IMR-90 (cell line): ENCODE data around the gene CD6. TPM values are rescaled to one million over a fixed set of nuclear protein-coding genes. Genes with fewer than 3 reads are reported as not detected.

Experiments
- ATAC-seq: fragments of 200-7000 bp; cut with Tn5 transposase; 2 replicates; pipeline ENCODE4 v1.9.1; 2020; ENCODE audit warnings: low read depth, mild to moderate bottlenecking, moderate library complexity
- BruUV-seq: library from RNA; stranded (reverse); fragments of 400-500 nt; replicated peaks from 2 replicates; lab custom pipeline; 2021; lab: Mats Ljungman, UMichigan
- CTCF ChIA-PET: fragments of 300-600 bp; formaldehyde crosslinking; extraction: SDS; loops from one replicate; lab custom pipeline; 2021; ENCODE audit warnings: antibody characterized with exemption; lab: Yijun Ruan, JAX
- POLR2A ChIA-PET: fragments of 300-600 bp; sonication (Branson Sonifier 250); formaldehyde crosslinking; loops from one replicate; lab custom pipeline; 2022; ENCODE audit warnings: antibody characterized with exemption; ENCODE audit not compliant: unreplicated experiment; lab: Charles Lee
- DNase-seq: peaks from one replicate; pipeline ENCODE4 v3.0.0; 2013
- H2AFZ ChIP-seq: replicated peaks from 2 replicates; pipeline ENCODE3; 2013; ENCODE audit warnings: low read length, mild to moderate bottlenecking; ENCODE audit not compliant: poor library complexity
- H2AK5ac ChIP-seq: 2 replicates; pipeline ENCODE4 v1.6.1; 2013; ENCODE audit warnings: low read depth, low read length, inconsistent platforms
- H2AK9ac ChIP-seq: replicated peaks from 2 replicates; pipeline ENCODE3; 2013; ENCODE audit warnings: mild to moderate bottlenecking, low read depth, low read length, moderate library complexity; ENCODE audit not compliant: poor library complexity
- H2BK120ac ChIP-seq: 2 replicates; pipeline ENCODE4 v1.6.1; 2013; ENCODE audit warnings: low read depth, low read length, inconsistent platforms
- H2BK15ac ChIP-seq: 3 replicates; pipeline ENCODE4 v1.6.1; 2013; ENCODE audit warnings: low read depth, low read length, inconsistent platforms
- H2BK20ac ChIP-seq: 2 replicates; pipeline ENCODE4 v1.6.1; 2013; ENCODE audit warnings: low read depth, mild to moderate bottlenecking, inconsistent platforms, low read length, moderate library complexity
- H2BK5ac ChIP-seq: 2 replicates; pipeline ENCODE4 v1.6.1; 2013; ENCODE audit warnings: mild to moderate bottlenecking, low read depth, low read length, inconsistent platforms; ENCODE audit not compliant: poor library complexity, severe bottlenecking
- H3K14ac ChIP-seq: replicated peaks from 2 replicates; pipeline ENCODE4 v1.6.1; 2013; ENCODE audit warnings: low read depth, low read length, inconsistent platforms
- H3K18ac ChIP-seq: 2 replicates; pipeline ENCODE4 v1.6.1; 2013; ENCODE audit warnings: low read depth, low read length, control low read depth
- H3K23ac ChIP-seq: 2 replicates; pipeline ENCODE4 v1.6.1; 2013; ENCODE audit warnings: low read depth, low read length, inconsistent platforms
- H3K27ac ChIP-seq: 2 replicates; pipeline ENCODE4 v1.5.1; 2013; ENCODE audit warnings: mild to moderate bottlenecking, control low read depth, low read length; ENCODE audit not compliant: insufficient read depth
- H3K27me3 ChIP-seq: 2 replicates; pipeline ENCODE4 v1.6.1; 2013; ENCODE audit warnings: low read length; ENCODE audit not compliant: control insufficient read depth, insufficient read depth
- H3K36me3 ChIP-seq: 2 replicates; pipeline ENCODE4 v1.6.1; 2013; ENCODE audit warnings: low read length, mixed read lengths; ENCODE audit not compliant: control insufficient read depth, insufficient read depth
- H3K4ac ChIP-seq: 2 replicates; pipeline ENCODE4 v1.6.1; 2013; ENCODE audit warnings: low read depth, low read length, inconsistent platforms
- H3K4me1 ChIP-seq: 2 replicates; pipeline ENCODE4 v1.6.1; 2013; ENCODE audit warnings: low read length, mixed read lengths; ENCODE audit not compliant: control insufficient read depth, insufficient read depth
- H3K4me2 ChIP-seq: 2 replicates; pipeline ENCODE4 v1.6.1; 2013; ENCODE audit warnings: low read depth, mild to moderate bottlenecking, control low read depth, low read length, moderate library complexity
- H3K4me3 ChIP-seq: 2 replicates; pipeline ENCODE4 v1.5.1; 2013; ENCODE audit warnings: low read depth, mild to moderate bottlenecking, control low read depth, low read length, moderate library complexity; ENCODE audit not compliant: insufficient read depth
- H3K56ac ChIP-seq: 2 replicates; pipeline ENCODE4 v1.6.1; 2013; ENCODE audit warnings: low read length, inconsistent platforms; ENCODE audit not compliant: insufficient read depth; ENCODE audit errors: extremely low read depth
- H3K79me1 ChIP-seq, 2 experiments: 2 replicates each; pipeline ENCODE4 v1.6.1; 2013; ENCODE audit warnings: low read length in 2 of 2, inconsistent platforms in 1 of 2, low read depth in 1 of 2
- H3K9ac ChIP-seq: 2 replicates; pipeline ENCODE4 v1.6.1; 2013; ENCODE audit warnings: low read depth, low read length, control low read depth
- H3K9me1 ChIP-seq: 2 replicates; pipeline ENCODE4 v1.6.1; 2013; ENCODE audit warnings: low read length, inconsistent platforms; ENCODE audit not compliant: insufficient read depth
- H3K9me3 ChIP-seq: 2 replicates; pipeline ENCODE4 v1.6.1; 2013; ENCODE audit warnings: low read length; ENCODE audit not compliant: control insufficient read depth, insufficient read depth
- H4K20me1 ChIP-seq: 2 replicates; pipeline ENCODE4 v1.6.1; 2013; ENCODE audit warnings: low read length, inconsistent platforms; ENCODE audit not compliant: insufficient read depth
- H4K5ac ChIP-seq: 2 replicates; pipeline ENCODE4 v1.6.1; 2013; ENCODE audit warnings: mild to moderate bottlenecking, low read depth, low read length, control low read depth
- H4K8ac ChIP-seq, 2 experiments: 2 replicates each; pipeline ENCODE4 v1.6.1; 2013; ENCODE audit warnings: low read depth in 2 of 2, low read length in 2 of 2, control low read depth in 1 of 2, inconsistent platforms in 1 of 2
- H4K91ac ChIP-seq: 2 replicates; pipeline ENCODE4 v1.6.1; 2013; ENCODE audit warnings: low read depth, low read length, inconsistent platforms; ENCODE audit not compliant: insufficient read depth
- CEBPB ChIP-seq: IDR thresholded peaks from 2 replicates; pipeline ENCODE4 v1.6.1; 2012; ENCODE audit warnings: low read depth, low read length, improper control_type of control experiment
- ELK1 ChIP-seq: fragments of 150-350 bp; IDR thresholded peaks from 2 replicates; pipeline ENCODE4 v1.6.1; 2016; ENCODE audit warnings: low read depth, mild to moderate bottlenecking, low read length, moderate library complexity, borderline replicate concordance
- FOS ChIP-seq: fragments of 150-350 bp; IDR thresholded peaks from 2 replicates; pipeline ENCODE4 v1.6.1; 2016; ENCODE audit warnings: low read depth, low read length
- MAFK ChIP-seq: IDR thresholded peaks from 2 replicates; pipeline ENCODE4 v1.6.1; 2012; ENCODE audit warnings: low read depth, low read length, improper control_type of control experiment
- MAZ ChIP-seq: IDR thresholded peaks from 2 replicates; pipeline ENCODE4 v1.6.1; 2012; ENCODE audit warnings: low read depth, mild to moderate bottlenecking, low read length, improper control_type of control experiment, moderate library complexity, borderline replicate concordance
- MXI1 ChIP-seq: IDR thresholded peaks from 2 replicates; pipeline ENCODE4 v1.6.1; 2012; ENCODE audit warnings: low read depth, mild to moderate bottlenecking, low read length, moderate library complexity, borderline replicate concordance
- RAD21 ChIP-seq: IDR thresholded peaks from 2 replicates; pipeline ENCODE4 v1.6.1; 2012; ENCODE audit warnings: low read length, improper control_type of control experiment
- RCOR1 ChIP-seq: IDR thresholded peaks from 2 replicates; pipeline ENCODE4 v1.6.1; 2012; ENCODE audit warnings: mild to moderate bottlenecking, low read length, improper control_type of control experiment; ENCODE audit not compliant: insufficient replicate concordance
- SMC3 ChIP-seq: fragments of 150-350 bp; IDR thresholded peaks from 2 replicates; pipeline ENCODE4 v1.6.1; 2016; ENCODE audit warnings: low read depth, mild to moderate bottlenecking, antibody characterized with exemption, low read length, moderate library complexity
- WGBS, 2 experiments: methylation state at CpG; one replicate each; pipeline versions ENCODE4 v1.1.5 to v1.1.7; 2013; ENCODE audit warnings: missing lambda C conversion rate in 2 of 2; ENCODE audit not compliant: insufficient read length in 1 of 2; ENCODE audit errors: extremely low coverage in 2 of 2; 5-methylcytosine and 5-hydroxymethylcytosine counted together
- dilution Hi-C: fragments of 300-500 bp; cut with HindIII; formaldehyde crosslinking; loops from one replicate; pipeline ENCODE4 v1.14.3; 2018; ENCODE audit warnings: low sequenced_read_pairs; ENCODE audit not compliant: unreplicated experiment
- in situ Hi-C: fragments of 300-500 bp; cut with MboI; formaldehyde crosslinking; loops from 3 replicates; pipeline ENCODE4 v1.14.3; 2019; ENCODE audit warnings: low sequenced_read_pairs, inconsistent platforms, mixed read lengths
- intact Hi-C: fragments of 100-400 bp; cut with micrococcal nuclease; formaldehyde crosslinking; loops from 2 replicates; pipeline ENCODE4 v1.10.0; 2022
- polyA plus RNA-seq, 3 experiments: library from polyadenylated mRNA; depleted of rRNA; stranded (reverse); fragments of >200 nt; gene quantifications; 2 replicates each; pipeline ENCODE4 v1.2.3, GENCODE V29; 2012; ENCODE audit warnings: low replicate concordance in 1 of 3
- total RNA-seq: library from RNA; depleted of rRNA; stranded (reverse); fragments of >200 nt; gene quantifications from 2 replicates; pipeline ENCODE4 v1.2.3, GENCODE V29; 2012
- TF ChIP-seq, protein P1 (sequence below): conservative IDR thresholded peaks from 2 replicates; pipeline ENCODE4 v1.5.1; 2012; ENCODE audit warnings: mild to moderate bottlenecking, low read depth, low read length, improper control_type of control experiment

The CD6 gene
- total and polyA plus RNA-seq, 2 of the 4 experiments (the other 2 are of a cell fraction), result not detected

- H3K9me1 ChIP-seq, result no peaks in the 10 kb centered on the region
- H3K56ac ChIP-seq, result no peak overlapping the region
- H2AFZ ChIP-seq, result no peak overlapping the region
- no peak overlapping the region for H2BK5ac ChIP-seq
- no peaks in the 10 kb centered on the region for H4K20me1 ChIP-seq
- no peaks in the 10 kb centered on the region for H3K79me1 ChIP-seq
- no peak overlapping the region for H2AK5ac ChIP-seq
- H3K9ac ChIP-seq, result no peak overlapping the region
- DNase-seq (no peak), ATAC-seq (no peak)
- TF ChIP-seq MAFK (no peak), ELK1 (no peak), MAZ (no peak), FOS (no peak), RCOR1 (no peak), RAD21 (no peak), SMC3 (no peak), CEBPB (no peak), MXI1 (no peak)
- TF ChIP-seq, protein P1, sequence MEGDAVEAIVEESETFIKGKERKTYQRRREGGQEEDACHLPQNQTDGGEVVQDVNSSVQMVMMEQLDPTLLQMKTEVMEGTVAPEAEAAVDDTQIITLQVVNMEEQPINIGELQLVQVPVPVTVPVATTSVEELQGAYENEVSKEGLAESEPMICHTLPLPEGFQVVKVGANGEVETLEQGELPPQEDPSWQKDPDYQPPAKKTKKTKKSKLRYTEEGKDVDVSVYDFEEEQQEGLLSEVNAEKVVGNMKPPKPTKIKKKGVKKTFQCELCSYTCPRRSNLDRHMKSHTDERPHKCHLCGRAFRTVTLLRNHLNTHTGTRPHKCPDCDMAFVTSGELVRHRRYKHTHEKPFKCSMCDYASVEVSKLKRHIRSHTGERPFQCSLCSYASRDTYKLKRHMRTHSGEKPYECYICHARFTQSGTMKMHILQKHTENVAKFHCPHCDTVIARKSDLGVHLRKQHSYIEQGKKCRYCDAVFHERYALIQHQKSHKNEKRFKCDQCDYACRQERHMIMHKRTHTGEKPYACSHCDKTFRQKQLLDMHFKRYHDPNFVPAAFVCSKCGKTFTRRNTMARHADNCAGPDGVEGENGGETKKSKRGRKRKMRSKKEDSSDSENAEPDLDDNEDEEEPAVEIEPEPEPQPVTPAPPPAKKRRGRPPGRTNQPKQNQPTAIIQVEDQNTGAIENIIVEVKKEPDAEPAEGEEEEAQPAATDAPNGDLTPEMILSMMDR, result no peak
- no peak overlapping the region for H4K8ac ChIP-seq
- H3K18ac ChIP-seq, result no peak overlapping the region
- no peak overlapping the region for H3K4ac ChIP-seq
- H3K4me1 ChIP-seq, result no peaks in the 10 kb centered on the region
- H3K23ac ChIP-seq, result no peak overlapping the region
- no TSS peak for BruUV-seq
- no peak overlapping the region for H2BK120ac ChIP-seq
- dilution Hi-C loops, result no loop called here
- no peak overlapping the region for H2AK9ac ChIP-seq
- WGBS, 2 experiments, result 20% methylated on average over 1 of the region's 7 CpGs; no CpG with 5 or more reads in 1 of the 2 experiments
- no peak overlapping the region for H3K27ac ChIP-seq
- ChIA-PET CTCF (no interaction called here), POLR2A (no interaction called here)
- H3K4me2 ChIP-seq, result no peak overlapping the region
- peaks cover 55% of the 10 kb centered on the region for H3K27me3 ChIP-seq
- H2BK20ac ChIP-seq, result no peak overlapping the region
- no peak overlapping the region for H4K5ac ChIP-seq
- no peak overlapping the region for H3K14ac ChIP-seq
- no peak overlapping the region for H4K91ac ChIP-seq
- in situ Hi-C loops, result no loop called here
- no peak overlapping the region for H2BK15ac ChIP-seq
- H3K9me3 ChIP-seq, result no peaks in the 10 kb centered on the region
- intact Hi-C loops, result no loop called here
- H3K4me3 ChIP-seq, result no peak overlapping the region
- H3K36me3 ChIP-seq, result no peaks in the 10 kb centered on the region
Measured at GRCh38 chr11:61002598-61002997, 31.1 kb downstream of the CD6 start.
